Kidney (tissue), 14 donors: ENCODE data around the gene YTHDC2. TPM values are rescaled to one million over a fixed set of nuclear protein-coding genes. Genes with fewer than 3 reads are reported as not detected.

Source experiments
- DNase-seq, 5 donors: peaks; one replicate each; pipeline ENCODE4 v3.0.0-alpha.2; 2013 to 2020
- FAIRE-seq: peaks from 2 replicates; lab custom pipeline; 2012; peaks lifted over from hg19 to GRCh38; lab: Jason Lieb, UNC
- H3K27ac ChIP-seq, 2 donors: one replicate each; pipeline ENCODE4 v1.7.0; 2013; ENCODE audit warnings: low read depth in 2 of 2, low read length in 2 of 2, inconsistent platforms in 1 of 2
- H3K27me3 ChIP-seq: one replicate; pipeline ENCODE4 v1.7.1; 2013; ENCODE audit warnings: low read length, inconsistent platforms; ENCODE audit not compliant: control insufficient read depth, insufficient read depth
- H3K36me3 ChIP-seq, 3 donors: one replicate each; pipeline versions ENCODE4 v1.7.0 to v1.7.1; 2013; ENCODE audit warnings: low read length in 3 of 3, control low read depth in 1 of 3, inconsistent platforms in 1 of 3; ENCODE audit not compliant: insufficient read depth in 3 of 3, control insufficient read depth in 2 of 3
- H3K4me1 ChIP-seq, 3 donors: one replicate each; pipeline versions ENCODE4 v1.7.0 to v1.7.1; 2013; ENCODE audit warnings: low read length in 3 of 3, inconsistent platforms in 1 of 3, low read depth in 1 of 3; ENCODE audit not compliant: control insufficient read depth in 2 of 3, insufficient read depth in 2 of 3
- H3K4me3 ChIP-seq, 3 donors: one replicate each; pipeline versions ENCODE4 v1.7.0 to v1.8.1; 2013; ENCODE audit warnings: low read length in 3 of 3, control low read depth in 1 of 3, inconsistent platforms in 1 of 3
- H3K9ac ChIP-seq, 3 donors: one replicate each; pipeline versions ENCODE4 v1.7.0 to v1.7.1; 2013; ENCODE audit warnings: low read length in 3 of 3, control low read depth in 1 of 3, inconsistent platforms in 1 of 3
- H3K9me3 ChIP-seq, 3 donors: one replicate each; pipeline versions ENCODE4 v1.7.0 to v1.7.1; 2013; ENCODE audit warnings: low read length in 3 of 3, control low read depth in 1 of 3, inconsistent platforms in 1 of 3; ENCODE audit not compliant: control insufficient read depth in 2 of 3, insufficient read depth in 1 of 3
- CTCF ChIP-seq: IDR thresholded peaks from 3 replicates; pipeline ENCODE4 v1.5.1; 2012; ENCODE audit warnings: mild to moderate bottlenecking, moderate library complexity, borderline replicate concordance; ENCODE audit not compliant: insufficient read depth; ENCODE audit errors: extremely low read depth
- intact Hi-C: fragments of 100-400 bp; cut with DNase I; formaldehyde crosslinking; loops from one replicate; pipeline ENCODE4 v1.11.1; 2022
- polyA plus RNA-seq: library from polyadenylated mRNA; stranded (reverse); fragments of 350-450 nt; fragmentation: Illumina TruSeq; extraction: RNeasy Lipid Tissue Mini Kit (QIAGEN cat#74804); gene quantifications from one replicate; pipeline ENCODE4 v1.2.3, GENCODE V29; 2014; ENCODE audit warnings: low read depth, low replicate concordance; ENCODE audit not compliant: insufficient read depth
- total RNA-seq: library from RNA; stranded (reverse); fragmentation: NEBNext Ultra II Directional; extraction: Animal tissue kit (Norgen Biotek cat#: 25700); gene quantifications from one replicate; pipeline ENCODE4 v1.2.1, GENCODE V29; 2021
- donor health status: control.
- donor health status: control.
- donor health status: control.
- donor health status: control.
- donor health status: control.
- donor health status: DM: yes; HTN: yes; CAD: no.
- donor health status: Normal renal cell carcinoma (clear cell type).

YTHDC2 gene
- total and polyA plus RNA-seq, 2 donors from 2014 or later, result 6.2 to 31.6 TPM

- Histone ChIP-seq H3K27me3 (no peaks in the 10 kb centered on the region), H3K36me3 (peaks cover 5 to 13% (median 7%) of the 10 kb centered on the region in 3 donors), H3K9ac (no peak overlapping the region), H3K4me1 (no peaks in the 10 kb centered on the region), H3K9me3 (peaks cover 0 to 7% (median 2%) of the 10 kb centered on the region in 3 donors), H3K4me3 (no peak overlapping the region), H3K27ac (no peak overlapping the region)
- TF ChIP-seq CTCF, result no peak
- no peak for FAIRE-seq
- intact Hi-C loops, result no loop called here
- peak in 1 of 5 donors; percentile 18 for DNase-seq
Measured at GRCh38 chr5:113531481-113532159, 18.1 kb downstream of the YTHDC2 start.

- H3K27ac ChIP-seq, result no peak overlapping the region
- no peak overlapping the region for H3K9ac ChIP-seq
- FAIRE-seq (no peak), DNase-seq (no peak)
- intact Hi-C loops, result no loop called here
- peaks cover 0 to 14% (median 7%) of the 10 kb centered on the region in 3 donors for H3K36me3 ChIP-seq
- H3K9me3 ChIP-seq, result no peaks in the 10 kb centered on the region
- no peaks in the 10 kb centered on the region for H3K4me1 ChIP-seq
- no peak overlapping the region for H3K4me3 ChIP-seq
- no peak for TF ChIP-seq CTCF
- H3K27me3 ChIP-seq, result no peaks in the 10 kb centered on the region
Measured at GRCh38 chr5:113538313-113538712, 24.8 kb downstream of the YTHDC2 start.

GRCh38 chr5:113546703-113547183, 33.2 kb downstream of the YTHDC2 start:
- Histone ChIP-seq H3K4me1 (no peaks in the 10 kb centered on the region), H3K27ac (no peak overlapping the region), H3K4me3 (no peak overlapping the region), H3K27me3 (no peaks in the 10 kb centered on the region), H3K9me3 (no peaks in the 10 kb centered on the region), H3K36me3 (peaks cover 2 to 24% (median 7%) of the 10 kb centered on the region in 3 donors), H3K9ac (no peak overlapping the region)
- no peak for DNase-seq
- no peak for TF ChIP-seq CTCF
- intact Hi-C loops, result no loop called here
- no peak for FAIRE-seq

- TF ChIP-seq CTCF, result no peak
- FAIRE-seq (peak; percentile 55), DNase-seq (no peak)
- intact Hi-C loops, result no loop called here
- H3K9me3 ChIP-seq, result no peaks in the 10 kb centered on the region
- peaks cover 7 to 27% (median 11%) of the 10 kb centered on the region in 3 donors for H3K36me3 ChIP-seq
- no peak overlapping the region for H3K27ac ChIP-seq
- no peaks in the 10 kb centered on the region for H3K4me1 ChIP-seq
- H3K27me3 ChIP-seq, result no peaks in the 10 kb centered on the region
- no peak overlapping the region for H3K4me3 ChIP-seq
- H3K9ac ChIP-seq, result no peak overlapping the region
Measured at GRCh38 chr5:113548396-113548795, 34.9 kb downstream of the YTHDC2 start.
